Stimulated activated CD4-positive, alpha-beta T cell treated with anti-CD3 and anti-CD28 coated beads, Interleukin-15, amount 100 ng/mL, for 48 hours (primary cell): ENCODE results near the gene SMR3A.

Source experiments
- DNase-seq, 2 donors: peaks; one replicate each; pipeline ENCODE4 v3.0.0-alpha.2; 2020; ENCODE audit warnings: low read depth in 2 of 2

The SMR3A gene

DNA sequence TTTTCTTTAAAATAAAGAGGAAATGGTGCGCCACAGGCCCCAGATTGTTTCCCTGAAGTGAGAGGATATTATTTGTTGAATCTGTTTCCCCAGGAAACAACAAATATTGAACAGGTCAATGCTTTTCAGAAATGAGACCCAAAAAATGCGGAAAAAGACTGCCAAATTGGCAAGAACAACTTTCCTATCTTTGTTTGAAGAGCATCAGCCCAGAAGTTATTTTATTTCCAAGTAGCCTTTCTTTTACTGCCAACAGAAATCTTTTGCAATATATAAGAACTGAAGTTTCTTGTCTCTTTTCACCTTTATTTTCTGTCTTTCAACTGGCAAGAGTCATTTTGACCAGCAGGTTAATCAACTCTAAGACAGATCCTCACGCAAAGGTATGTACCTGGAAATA lies at the start of gene SMR3A:
Gene SMR3A (plus strand): TSS at position 301 of the 400 bp plus-strand sequence. CDS start 1,356 bp downstream, outside the sequence.
- DNase-seq = no peak

GRCh38 chr4:70313736-70314135 lies 46.8 kb upstream of the SMR3A start:
- no peak for DNase-seq

DNA sequence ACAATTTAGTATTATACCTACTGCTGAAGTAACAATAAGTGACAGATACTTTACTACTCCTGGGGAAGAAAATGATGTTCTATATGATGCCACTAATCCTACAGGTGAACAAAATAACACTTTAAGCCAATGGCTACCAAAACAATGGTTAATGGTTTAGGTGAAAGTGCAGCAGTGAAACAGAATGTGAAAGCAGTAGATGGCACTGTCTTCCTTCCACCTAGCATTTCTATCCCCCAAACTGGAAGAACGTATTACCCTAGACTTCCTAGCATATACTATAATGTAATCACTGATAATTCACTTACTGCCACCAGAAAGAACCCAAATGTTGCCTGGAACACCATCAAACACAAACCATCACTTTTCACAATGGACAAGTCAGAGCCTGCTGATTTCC lies 44.6 kb upstream of the SMR3A start:
- no peak for DNase-seq

- DNase-seq = no peak
Observed at GRCh38 chr4:70326052-70326451, 34.5 kb upstream of the SMR3A start.

DNA sequence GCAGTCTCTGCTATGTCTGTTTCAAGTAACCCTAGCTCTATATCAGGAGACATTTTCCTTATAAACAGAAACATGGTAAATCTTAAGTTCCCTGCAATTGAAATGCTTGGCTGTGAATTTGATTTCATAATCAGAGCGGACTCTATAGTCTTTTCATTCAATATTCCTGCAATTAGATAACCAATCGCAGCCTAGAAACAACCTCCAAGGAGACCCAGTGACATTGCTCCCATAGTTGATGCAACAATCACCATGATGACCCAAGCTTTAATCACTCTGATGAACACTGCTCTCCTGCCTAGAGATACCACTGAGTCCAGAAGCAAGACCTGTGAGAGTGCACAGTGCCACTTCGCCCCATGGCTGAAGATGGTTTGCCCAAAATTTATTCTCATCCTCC lies 25.9 kb upstream of the SMR3A start, which contains the start of gene CABS1:
Gene CABS1 (plus strand): TSS at position 301 of the 400 bp plus-strand sequence. CDS start 59 bp downstream, at position 360.
- no peak for DNase-seq

- no peak for DNase-seq
Observed at GRCh38 chr4:70336043-70336442, 24.5 kb upstream of the SMR3A start.

GRCh38 chr4:70337886-70338420 lies 22.6 kb upstream of the SMR3A start:
- no peak for DNase-seq

DNA sequence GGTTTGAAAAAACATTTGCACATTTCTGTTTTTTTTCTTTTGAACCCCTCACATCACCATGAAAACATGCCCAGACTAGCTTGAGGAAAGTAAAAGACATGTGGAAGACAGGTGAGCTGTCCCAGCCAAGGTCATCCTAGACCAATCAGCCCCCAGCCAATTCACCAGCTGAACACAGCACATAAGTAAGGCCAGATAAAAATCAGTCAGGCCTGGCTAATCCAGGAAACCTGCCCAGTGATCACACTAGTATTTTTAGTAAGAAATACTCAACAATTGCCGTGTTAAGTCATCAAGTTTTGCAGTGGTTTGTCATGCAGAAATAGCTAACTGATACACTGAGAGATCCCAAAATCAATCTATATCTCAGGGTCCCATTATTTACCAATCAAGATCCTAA lies 4.4 kb upstream of the SMR3A start:
- no peak for DNase-seq

GRCh38 chr4:70359115-70359661 lies 1.4 kb upstream of the SMR3A start:
- no peak for DNase-seq

DNA sequence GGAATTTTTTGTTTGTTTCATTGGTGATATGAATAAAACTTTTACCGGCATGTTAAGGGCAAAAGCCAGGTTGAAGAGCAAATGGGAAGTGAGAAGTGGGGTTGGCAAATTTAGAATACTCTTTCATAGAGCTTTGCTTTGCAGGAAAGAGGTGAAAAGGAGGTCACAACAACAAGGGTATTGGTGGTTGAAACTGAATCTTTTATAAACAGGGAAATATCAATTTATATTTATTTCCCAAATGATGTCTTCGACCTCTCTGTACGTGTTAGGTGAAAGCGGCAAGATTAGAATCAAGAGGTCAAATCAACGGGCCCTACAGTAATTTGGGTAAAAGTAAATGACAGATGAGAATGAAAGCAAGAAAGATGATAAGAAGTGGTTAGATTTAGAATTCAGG lies 3.4 kb downstream of the SMR3A start:
- no peak for DNase-seq

GRCh38 chr4:70365479-70365878 lies 4.9 kb downstream of the SMR3A start:
- DNase-seq = no peak

DNA sequence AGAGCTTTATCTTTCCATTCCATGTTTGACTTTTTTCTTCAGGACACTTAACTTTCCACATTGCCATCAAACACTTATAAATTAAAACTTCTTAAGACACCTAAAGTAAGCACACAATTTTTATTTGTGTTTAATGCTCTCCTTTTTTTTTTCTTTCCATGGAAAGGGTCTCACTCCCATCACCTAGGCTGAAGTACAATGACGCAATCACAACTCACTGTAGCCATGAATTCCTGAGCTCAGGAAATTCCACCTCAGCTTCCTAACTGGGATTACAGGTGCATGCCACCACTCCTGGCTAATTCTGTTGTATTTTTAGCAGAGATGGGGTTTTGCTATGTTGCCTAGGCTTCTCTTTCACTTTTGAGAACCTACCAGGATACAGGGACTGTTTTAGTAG lies 7.3 kb downstream of the SMR3A start:
- no peak for DNase-seq

DNA sequence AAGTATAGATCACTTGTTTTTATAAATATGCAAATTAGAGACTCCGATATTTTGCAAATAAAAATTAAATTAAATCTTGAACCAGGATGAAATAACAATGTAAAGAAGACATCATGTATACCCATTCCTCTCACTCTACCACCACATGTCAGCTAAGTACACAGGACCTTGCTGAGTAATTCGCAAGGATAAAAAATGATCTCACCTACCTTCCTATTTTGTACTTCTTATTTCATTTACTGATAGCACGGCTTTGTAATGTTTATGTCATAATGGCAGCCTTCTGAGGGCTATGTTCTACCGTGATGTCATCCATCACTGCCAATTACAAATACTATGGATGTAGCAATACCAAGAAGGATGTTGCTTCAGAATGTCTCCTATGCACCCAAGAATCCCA lies 11.4 kb downstream of the SMR3A start:
- no peak for DNase-seq

DNA sequence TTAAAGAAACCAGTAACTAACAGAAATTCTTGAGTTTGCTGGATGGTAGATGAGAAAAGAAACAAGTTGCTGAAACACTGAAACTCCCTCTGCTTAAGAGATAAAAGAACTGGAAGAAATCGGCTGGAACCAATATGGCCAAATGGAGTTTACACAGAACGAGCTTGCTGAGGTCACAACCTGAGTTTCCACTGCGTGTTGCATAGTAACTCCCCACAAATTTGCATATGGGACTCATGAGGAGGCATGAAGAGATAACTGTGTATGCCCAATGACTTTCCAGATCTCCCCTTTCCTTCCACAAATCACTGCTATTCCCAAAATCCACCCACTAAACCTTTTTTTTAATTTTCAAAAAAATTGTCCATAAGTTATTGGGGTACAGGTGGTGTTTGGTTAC lies 12.2 kb downstream of the SMR3A start:
- no peak for DNase-seq

GRCh38 chr4:70380578-70380977 lies 20.0 kb downstream of the SMR3A start:
- DNase-seq = no peak

DNA sequence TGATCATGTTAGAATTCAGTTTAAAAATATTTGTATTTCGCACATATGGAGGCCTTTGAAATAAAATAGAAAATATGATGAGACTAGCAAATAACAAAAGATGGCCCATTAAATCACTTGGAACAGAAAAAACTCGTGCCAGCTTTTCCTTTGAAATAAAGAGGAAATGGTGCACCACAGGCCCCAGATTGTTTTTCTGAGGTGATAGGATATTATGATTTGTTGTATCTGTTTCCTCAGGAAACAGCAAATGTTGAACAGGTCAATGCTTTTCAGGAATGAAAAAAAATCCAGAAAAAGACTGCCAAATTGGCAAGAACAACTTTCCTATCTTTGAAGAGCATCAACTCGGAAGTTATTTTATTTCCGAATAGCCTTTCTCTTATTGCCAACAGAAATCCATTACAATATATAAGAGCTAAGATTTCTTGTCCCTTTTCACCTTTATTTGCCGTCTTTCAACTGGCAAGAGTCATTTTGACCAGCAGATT lies 22.2 kb downstream of the SMR3A start, which contains the start of gene SMR3B:
Gene SMR3B (plus strand): TSS at position 441 of the 491 bp plus-strand sequence. CDS start 1,380 bp downstream, outside the sequence.
- DNase-seq = no peak

DNA sequence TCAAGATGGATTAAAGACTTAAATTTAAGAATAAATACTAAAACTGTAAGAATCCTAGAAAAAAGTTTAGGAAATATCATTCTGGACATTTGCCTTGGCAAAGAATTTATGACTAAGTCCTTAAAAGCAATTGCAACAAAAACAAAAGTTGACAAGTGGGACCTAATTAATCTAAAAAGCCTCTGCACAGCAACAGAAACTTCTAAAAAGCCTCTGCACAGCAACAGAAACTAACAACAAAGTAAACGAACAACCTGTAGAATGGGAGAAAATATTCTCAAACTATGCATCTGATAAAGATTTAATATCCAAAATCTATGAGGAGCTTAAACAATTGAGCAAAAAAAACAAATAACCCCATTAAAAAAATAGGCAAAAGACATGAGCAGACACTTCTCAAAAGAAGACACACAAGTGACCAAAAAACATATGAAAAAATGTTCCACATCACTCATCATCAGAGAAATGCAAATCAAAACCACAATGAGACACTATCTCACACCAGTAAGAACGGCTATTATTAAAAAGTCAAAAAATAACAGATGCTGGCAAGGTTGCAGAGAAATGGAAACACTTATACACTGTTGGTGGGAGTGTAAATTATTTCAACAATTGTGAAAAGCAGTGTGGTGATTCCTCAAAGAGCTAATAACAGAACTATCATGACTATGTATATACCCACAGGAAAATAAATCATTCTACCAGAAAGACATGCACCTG lies 31.7 kb downstream of the SMR3A start:
- no peak for DNase-seq

GRCh38 chr4:70397580-70397979 lies 37.0 kb downstream of the SMR3A start, which contains the start of gene OPRPN:
OPRPN (plus strand) TSS chr4:70397940; CDS start chr4:70399286, 1,346 bp downstream.
- no peak for DNase-seq

- no peak for DNase-seq
Observed at GRCh38 chr4:70399319-70399718, 38.8 kb downstream of the SMR3A start.

DNA sequence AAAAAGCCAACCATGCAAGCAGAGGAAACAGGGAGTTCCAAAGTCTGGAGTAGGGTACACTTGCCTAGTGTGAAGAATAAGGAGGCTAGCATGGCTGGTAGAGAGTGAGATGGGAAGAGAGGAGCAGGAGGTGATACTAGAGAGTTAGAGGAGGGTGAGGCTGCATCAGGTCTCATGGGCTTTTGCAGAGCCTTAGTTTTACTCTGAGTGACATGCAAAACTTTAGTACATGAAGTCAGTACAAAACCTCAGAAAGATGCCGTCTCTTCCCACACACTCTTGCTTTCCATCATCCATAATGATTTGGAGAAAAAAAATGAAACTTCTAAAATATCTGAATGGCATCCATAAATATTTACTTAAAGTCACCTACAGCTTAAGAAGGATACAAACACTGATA lies 42.2 kb downstream of the SMR3A start:
- DNase-seq = no peak

GRCh38 chr4:70405765-70406164 lies 45.2 kb downstream of the SMR3A start:
- DNase-seq = no peak
